Right renal cortex interstitium (tissue), 3 donors: ENCODE results near the gene KCTD16. TPM values are rescaled to one million over a fixed set of nuclear protein-coding genes. Genes with fewer than 3 reads are reported as not detected.

Source experiments
- DNase-seq, 3 donors: peaks; one replicate each; pipeline ENCODE4 v3.0.0-alpha.2; 2013; ENCODE audit warnings: low read depth in 3 of 3, low spot score in 2 of 3
- polyA plus RNA-seq, 3 donors: library from polyadenylated mRNA; unstranded; fragments of 120-200 nt; gene quantifications; one replicate each; pipeline ENCODE4 v1.2.1, GENCODE V29; 2013; ENCODE audit not compliant: insufficient read length in 3 of 3

KCTD16 gene
- polyA plus RNA-seq, 3 donors, result 2.2 to 2.8 (median 2.7) TPM

GRCh38 chr5:144328494-144328893 lies 157.8 kb downstream of the KCTD16 start:
- DNase-seq, result no peak

- no peak for DNase-seq
Measured at GRCh38 chr5:144328980-144329379, 158.3 kb downstream of the KCTD16 start.

- no peak for DNase-seq
Measured at GRCh38 chr5:144329681-144330080, 159.0 kb downstream of the KCTD16 start.

GRCh38 chr5:144331361-144331760 lies 160.7 kb downstream of the KCTD16 start:
- no peak for DNase-seq

DNA sequence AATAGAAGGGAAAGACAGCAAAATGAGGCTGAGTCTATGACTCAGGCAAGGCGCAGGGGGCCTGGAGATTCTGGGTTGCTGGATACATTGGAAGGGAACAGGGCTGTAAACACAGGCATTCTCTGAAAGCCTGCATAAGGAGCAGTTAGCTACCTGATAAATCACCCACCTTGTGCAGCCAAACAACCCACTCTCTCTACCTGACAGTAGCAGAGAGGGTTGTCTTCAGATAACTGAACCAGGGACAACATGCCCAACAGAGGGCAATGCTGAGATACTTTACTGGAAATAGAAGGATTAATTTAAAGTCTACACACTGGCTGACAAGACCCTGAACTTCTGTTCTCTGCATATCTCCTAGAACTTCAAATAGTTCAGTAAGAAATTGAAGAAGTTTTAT lies 161.6 kb downstream of the KCTD16 start:
- no peak for DNase-seq

DNA sequence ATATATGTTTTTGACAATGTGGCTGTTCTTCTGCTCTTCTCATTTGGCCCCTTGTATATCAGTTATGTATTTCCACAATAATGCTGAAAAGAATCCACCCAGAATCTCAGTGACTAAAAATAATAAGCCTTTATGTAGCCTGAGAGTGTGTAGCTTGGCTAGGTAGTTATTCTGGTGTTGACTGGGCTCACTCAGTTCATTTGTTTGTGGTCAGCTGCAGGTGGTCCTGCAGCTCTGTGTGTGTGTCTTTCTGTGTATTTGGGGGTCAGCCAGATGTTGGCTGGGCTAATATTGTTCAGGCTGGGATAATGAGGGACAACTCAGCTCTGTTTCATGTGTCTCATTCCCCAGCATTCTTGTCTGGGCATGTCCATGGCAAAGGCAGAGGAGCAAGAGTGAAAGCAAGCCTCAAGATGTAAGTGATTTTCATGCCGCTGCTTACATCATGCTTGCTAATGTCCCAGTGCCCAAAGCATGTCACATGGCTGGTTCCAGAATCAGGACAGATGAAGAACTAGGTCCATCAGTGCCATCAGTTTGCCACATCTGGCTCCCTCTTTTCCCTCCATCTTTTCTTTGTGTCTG lies 162.8 kb downstream of the KCTD16 start:
- DNase-seq, result no peak

DNA sequence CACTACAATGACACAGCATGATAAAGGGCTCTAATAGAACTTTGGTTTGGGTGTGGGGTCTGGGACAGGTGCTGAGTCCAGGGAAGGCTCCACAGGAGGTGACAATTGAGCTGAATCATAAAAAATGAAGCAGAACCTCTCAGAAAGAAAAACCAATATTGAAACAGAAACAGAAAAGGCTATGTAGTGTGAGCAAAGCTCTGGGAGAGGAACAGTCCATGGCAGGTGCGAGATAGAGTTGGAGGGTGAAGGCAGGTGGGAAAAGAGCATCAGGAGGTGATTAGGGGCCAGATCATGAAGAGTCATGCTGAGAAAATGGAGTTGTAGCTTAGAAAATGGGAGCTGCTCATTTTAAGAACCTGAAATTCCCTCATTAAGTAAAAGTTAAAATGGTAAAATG lies 164.9 kb downstream of the KCTD16 start:
- no peak for DNase-seq

GRCh38 chr5:144336191-144336961 lies 165.7 kb downstream of the KCTD16 start:
- DNase-seq, result no peak

- DNase-seq, result no peak
Measured at GRCh38 chr5:144352330-144352729, 181.7 kb downstream of the KCTD16 start.

DNA sequence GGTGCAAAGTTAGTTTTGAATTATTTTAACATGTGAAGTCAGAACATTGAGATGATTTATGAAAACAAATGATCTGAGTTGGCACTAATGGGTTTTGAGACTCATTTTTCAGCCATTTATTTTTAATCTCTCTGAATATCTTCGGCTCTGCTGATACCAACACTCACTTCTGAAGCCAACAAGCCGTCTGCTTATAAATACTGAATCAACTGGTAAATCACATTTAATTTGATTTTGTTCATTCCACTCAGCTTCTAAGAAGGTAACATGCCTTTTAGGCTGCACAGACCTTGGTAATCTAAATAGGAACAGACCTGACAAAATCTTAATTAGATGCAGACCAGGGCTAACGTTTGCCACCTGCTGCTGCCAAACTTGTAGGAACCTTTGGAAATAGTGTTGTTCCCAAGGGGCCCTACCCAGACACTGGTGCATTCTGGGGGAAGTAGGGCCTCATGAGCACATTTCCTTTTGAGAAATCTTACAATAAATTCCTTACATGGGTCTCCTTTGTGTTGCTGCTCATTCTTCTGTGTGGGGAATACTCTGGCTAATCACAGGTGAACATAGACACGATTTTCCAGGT lies 182.2 kb downstream of the KCTD16 start:
- no peak for DNase-seq

DNA sequence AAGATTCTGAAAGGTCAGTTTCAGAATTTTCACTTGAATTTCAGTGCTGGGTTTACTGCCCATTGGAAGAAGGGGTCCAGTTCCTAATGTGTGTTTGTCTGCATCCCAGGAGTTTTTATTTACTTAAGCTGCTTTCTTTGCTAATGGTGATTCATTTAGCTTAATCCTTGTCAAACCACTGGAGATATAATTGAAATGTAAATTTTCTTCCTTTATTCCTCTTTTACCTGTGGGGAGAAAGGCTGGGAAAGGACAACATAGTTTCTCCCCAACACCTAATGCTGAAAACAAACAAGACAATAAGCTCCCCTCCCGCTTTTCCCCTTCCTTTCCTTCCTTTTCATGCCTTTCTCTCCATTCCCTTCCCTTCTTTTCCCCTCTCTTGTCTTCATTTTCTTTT lies 185.8 kb downstream of the KCTD16 start:
- no peak for DNase-seq

GRCh38 chr5:144361406-144361805 lies 190.7 kb downstream of the KCTD16 start:
- no peak for DNase-seq

DNA sequence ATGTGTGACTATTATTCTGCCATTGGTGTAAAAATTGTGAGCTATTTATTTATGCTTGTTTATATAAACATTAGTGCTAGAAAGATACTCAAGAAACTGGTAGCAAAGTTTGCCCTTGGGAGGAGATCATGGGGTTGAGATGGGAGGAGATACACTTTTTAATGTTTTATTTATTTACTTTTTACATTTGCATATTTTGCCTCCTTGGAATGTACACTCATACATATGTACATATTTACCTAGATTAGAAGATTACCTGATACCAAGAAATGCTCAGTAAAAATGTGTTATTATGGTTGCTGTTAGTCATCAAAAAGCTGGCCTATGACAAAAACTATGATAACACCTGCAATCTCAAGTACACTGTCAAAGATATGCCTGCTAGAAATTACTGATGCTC lies 195.2 kb downstream of the KCTD16 start:
- no peak for DNase-seq

DNA sequence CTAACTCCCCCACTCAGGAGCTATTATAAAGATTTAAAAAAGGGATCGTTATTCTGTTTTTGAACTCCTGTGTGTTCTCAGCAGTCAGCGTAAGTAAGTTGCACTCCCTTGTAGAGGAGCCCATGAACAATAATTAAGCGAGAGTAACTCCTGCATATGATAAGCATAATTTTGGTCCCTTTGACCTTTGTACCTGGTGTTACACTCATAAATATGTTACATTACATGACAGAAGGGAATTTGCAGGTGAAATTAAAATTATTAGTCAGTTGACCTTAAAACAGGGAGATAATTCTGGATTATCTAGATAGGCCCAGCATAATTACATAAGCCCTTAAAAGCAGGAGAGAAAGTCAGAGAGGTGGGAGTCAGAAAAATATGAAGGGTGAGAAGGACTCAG lies 197.3 kb downstream of the KCTD16 start:
- no peak for DNase-seq

DNA sequence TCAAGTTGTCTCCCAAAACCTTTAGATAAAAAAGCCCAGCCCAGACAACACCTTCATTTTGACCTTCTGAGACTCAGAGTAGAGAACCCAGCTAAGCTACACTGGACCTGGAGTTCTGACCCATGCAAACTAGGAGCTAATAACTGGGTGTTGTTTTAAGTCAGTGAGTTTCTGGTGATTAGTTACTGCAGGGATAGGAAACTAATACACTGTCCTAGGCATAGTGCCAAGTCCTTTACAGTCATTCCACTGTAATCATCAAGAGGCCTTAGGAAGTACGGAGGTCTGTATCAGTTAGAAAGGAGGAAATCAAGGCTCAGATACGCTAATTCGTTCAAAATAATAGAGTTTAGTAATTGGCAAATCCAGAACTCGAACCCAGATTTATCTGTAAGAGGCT lies 197.9 kb downstream of the KCTD16 start:
- DNase-seq, result no peak

GRCh38 chr5:144369006-144369405 lies 198.3 kb downstream of the KCTD16 start:
- DNase-seq, result peak in 2 of 3 donors; percentile 25 to 47

DNA sequence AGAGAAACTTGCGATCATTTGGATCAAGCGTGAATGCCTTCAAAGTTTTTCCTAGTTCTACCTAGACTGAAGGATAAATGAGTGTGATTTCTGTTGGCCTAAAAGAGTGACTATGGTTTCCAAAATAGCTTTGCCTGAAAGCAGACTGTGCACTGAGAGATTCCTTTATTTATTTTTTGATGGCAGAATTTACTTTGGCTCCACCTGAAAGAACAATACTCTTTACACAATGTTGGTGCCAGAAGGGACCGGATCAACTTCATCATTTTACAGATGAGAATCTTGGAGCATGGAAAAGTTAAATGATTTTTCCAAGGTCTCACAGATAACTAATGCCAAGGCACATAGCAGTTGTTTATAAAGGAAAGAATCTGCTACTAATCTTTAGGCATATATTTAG lies 199.6 kb downstream of the KCTD16 start:
- DNase-seq, result no peak

DNA sequence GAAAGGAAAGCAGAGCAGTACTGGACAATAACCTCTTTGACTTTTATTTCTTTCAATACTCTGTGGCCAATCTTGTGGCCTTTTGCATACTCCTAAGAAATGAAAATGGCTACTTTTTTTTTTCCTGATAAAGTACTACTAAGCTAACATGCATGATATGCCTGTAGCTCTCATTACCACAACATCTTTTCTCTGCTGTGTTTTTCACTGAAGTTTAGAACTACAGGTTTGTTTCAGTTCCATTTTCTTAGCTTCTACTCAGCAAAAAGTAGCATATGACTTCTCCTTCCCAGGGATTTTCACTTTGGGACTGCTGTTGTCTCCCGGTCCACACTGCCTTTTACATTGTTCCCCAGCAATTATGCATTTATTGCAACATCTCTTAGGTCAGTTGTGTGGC lies 204.0 kb downstream of the KCTD16 start:
- DNase-seq, result no peak

DNA sequence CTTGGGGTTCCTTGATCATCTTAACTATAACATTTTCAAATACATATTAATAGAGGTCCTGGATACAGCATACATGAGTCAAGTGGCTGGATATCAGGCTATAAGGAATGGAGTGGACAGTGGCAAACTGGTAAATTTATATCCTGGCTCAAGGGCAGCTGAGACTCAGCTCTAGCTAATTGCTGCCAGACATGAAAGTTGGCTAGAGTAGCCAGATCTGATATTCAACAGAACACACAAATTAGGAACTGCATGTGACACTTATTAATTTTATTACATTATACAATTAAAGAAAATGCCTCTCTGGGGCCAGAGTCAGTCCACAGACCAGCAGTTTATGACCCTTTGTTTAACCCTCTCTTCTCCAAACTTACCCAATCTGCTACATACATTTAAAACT lies 206.5 kb downstream of the KCTD16 start:
- no peak for DNase-seq

DNA sequence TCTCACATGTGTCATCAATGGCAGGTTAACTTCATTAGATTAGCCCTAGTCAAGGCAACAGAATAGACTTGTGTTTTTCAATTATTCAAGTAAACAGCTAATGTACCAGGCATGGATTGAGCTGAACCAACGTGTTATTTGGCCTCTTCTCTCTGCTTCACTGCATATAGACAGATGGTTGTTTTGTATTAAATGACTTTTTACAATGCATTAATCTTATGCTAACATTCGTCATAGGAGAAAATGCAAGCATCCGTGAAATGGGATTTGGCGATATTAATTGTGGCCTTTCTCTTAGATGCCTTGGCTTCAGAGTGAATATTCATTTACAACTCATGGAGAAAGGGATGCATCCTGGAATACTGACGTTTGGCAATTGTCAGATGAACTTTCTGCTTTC lies 208.0 kb downstream of the KCTD16 start:
- no peak for DNase-seq

DNA sequence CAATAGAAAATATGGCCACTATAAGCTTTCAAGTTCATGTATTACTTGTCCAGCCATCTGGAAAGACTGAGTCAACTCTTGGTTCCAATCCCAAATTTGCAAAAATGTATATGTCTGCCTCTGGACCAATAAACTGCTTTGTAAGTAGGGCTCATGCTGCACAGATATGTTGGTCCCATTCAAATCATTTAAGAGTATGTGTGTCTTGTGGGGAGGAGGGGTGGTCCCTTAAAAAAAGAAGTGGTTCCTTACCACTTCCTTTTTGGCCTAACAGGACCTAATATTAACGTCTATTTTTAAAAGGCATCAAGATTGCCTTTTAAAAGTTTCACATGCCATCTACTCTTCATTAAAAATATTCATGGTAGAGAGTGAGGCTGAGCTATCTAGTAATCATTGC lies 214.9 kb downstream of the KCTD16 start:
- DNase-seq, result no peak

- no peak for DNase-seq
Measured at GRCh38 chr5:144386315-144386714, 215.6 kb downstream of the KCTD16 start.
